DOHH2 (cell line): ENCODE data around the gene RPAP2.

Experiments used
- CTCF ChIP-seq: fragments of 200-600 bp; sonication (generic); IDR thresholded peaks from one replicate; pipeline ENCODE4 v1.5.1; 2014; ENCODE audit warnings: antibody characterized with exemption, mild to moderate bottlenecking, low read depth, low read length; ENCODE audit not compliant: poor library complexity, severe bottlenecking
- EZH2phosphoT487 ChIP-seq: fragments of 200-600 bp; sonication (generic); IDR thresholded peaks from 2 replicates; pipeline ENCODE4 v1.6.1; 2017; ENCODE audit warnings: borderline replicate concordance, mild to moderate bottlenecking, antibody characterized with exemption, low read length, moderate library complexity, mixed read lengths

DNA sequence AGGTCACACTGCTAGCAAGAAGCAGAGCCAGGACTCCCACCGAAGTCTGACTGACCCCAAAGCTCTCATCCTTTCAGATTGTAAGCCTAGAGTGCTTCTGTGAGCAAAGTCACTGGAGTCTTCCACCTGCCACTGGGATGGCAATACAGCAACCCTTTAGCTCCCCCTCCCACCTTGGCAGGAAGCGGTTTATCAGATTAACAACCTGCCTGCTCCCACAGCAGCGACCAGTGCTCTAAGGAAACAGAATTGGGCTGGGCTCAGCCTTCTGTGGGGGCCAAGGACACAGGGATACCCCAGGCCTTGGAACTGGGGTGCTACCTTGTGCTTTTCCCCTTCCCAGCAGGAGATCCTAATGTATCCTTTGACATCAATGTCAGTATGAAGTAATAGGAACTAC, 111.8 kb downstream of the RPAP2 start:
- TF ChIP-seq CTCF (no peak), EZH2phosphoT487 (no peak)
